Brain microvascular endothelial cell (primary cell): ENCODE measurements around the gene NUDC.

Source experiments
- DNase-seq: peaks from one replicate; pipeline ENCODE4 v3.0.0-alpha.2; 2020
- H3K27ac ChIP-seq: fragments of 250-450 bp; sonication (Bioruptor Pico); 2 replicates; pipeline ENCODE4 v1.5.1; 2020; ENCODE audit warnings: mild to moderate bottlenecking, moderate library complexity
- H3K27me3 ChIP-seq: fragments of 250-450 bp; sonication (Bioruptor Pico); replicated peaks from 2 replicates; pipeline ENCODE4 v1.5.1; 2020; ENCODE audit warnings: mild to moderate bottlenecking
- H3K36me3 ChIP-seq: fragments of 250-450 bp; sonication (Bioruptor Pico); replicated peaks from 2 replicates; pipeline ENCODE4 v1.5.1; 2020; ENCODE audit warnings: mild to moderate bottlenecking
- H3K4me3 ChIP-seq: 2 replicates; pipeline ENCODE4 v1.5.1; 2011; ENCODE audit warnings: low read depth, mild to moderate bottlenecking, control low read depth, low read length, moderate library complexity
- in situ Hi-C: cut with HindIII; loops from 2 replicates; pipeline ENCODE4 v1.10.0; 2017; ENCODE audit warnings: low sequenced_read_pairs, low pct_ligation_motif_present
- TF ChIP-seq, protein P1 (sequence below): IDR thresholded peaks from 2 replicates; pipeline ENCODE4 v1.5.1; 2011; ENCODE audit warnings: low read depth, mild to moderate bottlenecking, moderate library complexity, low read length, control low read depth, inconsistent platforms; ENCODE audit errors: missing control alignments

Gene NUDC

DNA sequence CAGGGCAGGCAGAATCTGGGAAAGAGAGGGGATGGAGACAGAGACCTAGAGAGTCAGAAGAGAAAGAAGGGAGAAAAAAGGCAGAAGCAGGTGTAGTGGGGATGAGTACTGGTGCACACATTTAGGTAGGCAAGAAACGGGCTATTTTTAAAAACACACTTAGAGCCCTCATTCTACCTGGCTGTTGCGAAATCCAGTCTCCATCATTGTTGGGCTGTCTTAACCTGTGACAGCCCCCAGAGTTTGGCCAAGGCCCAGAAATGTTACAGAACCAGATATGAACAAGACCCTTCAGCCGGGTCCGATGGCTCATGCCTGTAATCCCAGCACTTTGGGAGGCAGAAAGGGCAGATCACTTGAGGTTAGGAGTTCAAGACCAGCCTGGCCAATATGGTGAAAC, 51.3 kb downstream of the NUDC start:
- Histone ChIP-seq H3K27me3 (no peaks in the 10 kb centered on the region), H3K27ac (no peak overlapping the region), H3K36me3 (no peaks in the 10 kb centered on the region), H3K4me3 (no peak overlapping the region)
- no peak for DNase-seq
- in situ Hi-C loops, result loop anchor here (25.0 kb wide), 1 partner anchor 89 kb away; no protein-coding TSS in a partner anchor
- TF ChIP-seq, protein P1, sequence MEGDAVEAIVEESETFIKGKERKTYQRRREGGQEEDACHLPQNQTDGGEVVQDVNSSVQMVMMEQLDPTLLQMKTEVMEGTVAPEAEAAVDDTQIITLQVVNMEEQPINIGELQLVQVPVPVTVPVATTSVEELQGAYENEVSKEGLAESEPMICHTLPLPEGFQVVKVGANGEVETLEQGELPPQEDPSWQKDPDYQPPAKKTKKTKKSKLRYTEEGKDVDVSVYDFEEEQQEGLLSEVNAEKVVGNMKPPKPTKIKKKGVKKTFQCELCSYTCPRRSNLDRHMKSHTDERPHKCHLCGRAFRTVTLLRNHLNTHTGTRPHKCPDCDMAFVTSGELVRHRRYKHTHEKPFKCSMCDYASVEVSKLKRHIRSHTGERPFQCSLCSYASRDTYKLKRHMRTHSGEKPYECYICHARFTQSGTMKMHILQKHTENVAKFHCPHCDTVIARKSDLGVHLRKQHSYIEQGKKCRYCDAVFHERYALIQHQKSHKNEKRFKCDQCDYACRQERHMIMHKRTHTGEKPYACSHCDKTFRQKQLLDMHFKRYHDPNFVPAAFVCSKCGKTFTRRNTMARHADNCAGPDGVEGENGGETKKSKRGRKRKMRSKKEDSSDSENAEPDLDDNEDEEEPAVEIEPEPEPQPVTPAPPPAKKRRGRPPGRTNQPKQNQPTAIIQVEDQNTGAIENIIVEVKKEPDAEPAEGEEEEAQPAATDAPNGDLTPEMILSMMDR, result no peak

DNA sequence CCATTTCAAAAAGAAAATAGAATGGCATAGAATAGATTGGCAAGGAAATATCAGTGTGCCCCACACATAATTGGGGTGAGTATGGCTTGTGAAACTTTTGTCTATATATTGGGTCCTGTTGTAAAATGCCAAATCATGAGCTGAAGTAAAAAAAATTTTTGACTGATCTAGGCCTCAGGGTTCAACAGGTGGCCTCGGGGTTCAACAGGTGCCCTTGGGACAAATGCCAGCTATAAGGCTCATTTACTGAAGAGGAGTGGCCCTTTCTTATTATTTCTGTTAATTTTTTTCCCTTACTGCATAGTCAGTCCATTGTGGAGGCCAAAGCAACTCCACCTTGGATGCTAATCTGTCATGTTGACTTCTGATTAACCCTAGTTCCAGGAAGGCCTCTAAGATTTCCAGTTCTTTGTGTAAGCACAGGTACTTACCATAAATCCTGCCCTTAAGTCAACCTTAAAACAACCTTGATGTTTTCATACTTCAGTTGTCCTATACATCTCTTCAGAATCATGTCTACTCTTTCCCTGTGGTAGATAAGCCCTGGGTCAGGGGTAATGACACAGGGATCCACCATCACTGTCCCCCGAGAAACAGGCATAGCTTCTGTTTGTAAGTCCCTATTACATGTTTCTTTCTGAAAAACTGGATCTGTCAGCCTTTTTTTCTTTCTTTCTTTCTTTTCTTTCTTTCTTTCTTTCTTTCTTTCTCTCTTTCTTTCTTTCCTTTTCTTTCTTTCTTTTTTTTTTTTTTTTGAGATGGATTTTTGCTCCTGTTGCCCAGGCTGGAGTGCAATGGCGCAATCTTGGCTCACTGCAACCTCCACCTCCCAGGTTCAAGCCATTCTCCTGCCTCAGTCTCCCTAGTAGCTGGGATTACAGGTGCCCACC, 55.3 kb downstream of the NUDC start:
- no peak overlapping the region for H3K4me3 ChIP-seq
- no peak overlapping the region for H3K27ac ChIP-seq
- in situ Hi-C loops, result no loop called here
- H3K27me3 ChIP-seq, result no peaks in the 10 kb centered on the region
- DNase-seq, result no peak
- no peaks in the 10 kb centered on the region for H3K36me3 ChIP-seq
- TF ChIP-seq, protein P1, result no peak

DNA sequence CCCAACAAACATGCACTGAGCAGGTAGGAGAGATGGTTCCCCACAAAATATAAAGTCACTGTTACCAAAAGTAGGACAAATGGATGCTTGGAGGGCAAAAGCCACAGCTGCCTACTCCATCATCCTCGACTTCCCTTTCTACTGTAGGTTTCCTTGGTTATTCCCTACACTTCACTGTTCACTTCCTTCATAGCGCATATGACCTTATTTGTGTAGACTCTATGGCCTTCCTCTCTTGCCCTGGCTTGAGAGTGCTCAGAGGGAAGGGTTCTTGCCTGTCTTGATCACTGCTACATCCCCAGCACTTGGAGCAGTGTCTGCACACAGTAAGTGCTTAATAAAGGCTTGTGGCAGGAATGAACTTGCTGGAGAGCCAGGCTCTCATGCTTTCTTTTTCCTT, 57.4 kb downstream of the NUDC start:
- no peak for DNase-seq
- Histone ChIP-seq H3K4me3 (no peak overlapping the region), H3K27me3 (no peaks in the 10 kb centered on the region), H3K27ac (no peak overlapping the region), H3K36me3 (no peaks in the 10 kb centered on the region)
- TF ChIP-seq, protein P1, result no peak
- in situ Hi-C loops, result no loop called here

DNA sequence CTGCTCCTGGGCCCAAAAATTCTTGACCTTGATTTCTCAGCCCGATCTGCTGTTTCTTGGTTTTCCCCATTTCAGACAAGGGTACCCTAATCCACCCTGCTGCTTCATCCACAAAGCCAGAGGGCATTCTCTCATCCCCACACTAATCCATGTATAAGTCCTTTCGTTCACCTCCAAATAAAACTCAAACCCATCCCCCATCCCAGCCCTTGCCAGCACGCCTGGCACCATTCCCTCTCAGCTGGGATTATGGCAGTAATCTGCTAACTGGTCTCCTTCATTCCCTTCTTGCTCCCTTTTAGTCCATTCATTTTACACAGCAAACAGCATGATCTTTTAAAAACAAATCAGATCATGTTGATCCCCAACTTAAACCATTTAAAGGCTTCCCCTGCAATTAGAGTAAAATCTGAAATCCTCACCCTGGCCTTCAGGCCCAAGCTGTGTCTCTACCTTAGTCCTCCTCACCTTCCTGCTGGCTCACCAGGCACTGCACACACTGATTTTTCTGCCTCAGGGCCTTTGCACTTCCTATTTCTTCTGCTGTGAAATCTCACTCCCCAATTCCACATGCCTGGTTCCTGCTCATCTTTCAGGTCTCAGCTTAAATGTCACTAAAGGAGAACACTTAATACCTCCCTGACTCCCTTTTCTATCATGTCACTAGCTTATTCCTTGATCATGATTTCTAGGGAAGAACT, 59.8 kb downstream of the NUDC start:
- TF ChIP-seq, protein P1, result no peak
- Histone ChIP-seq H3K4me3 (no peak overlapping the region), H3K27me3 (no peaks in the 10 kb centered on the region), H3K27ac (no peak overlapping the region), H3K36me3 (no peaks in the 10 kb centered on the region)
- DNase-seq, result no peak
- in situ Hi-C loops, result no loop called here

DNA sequence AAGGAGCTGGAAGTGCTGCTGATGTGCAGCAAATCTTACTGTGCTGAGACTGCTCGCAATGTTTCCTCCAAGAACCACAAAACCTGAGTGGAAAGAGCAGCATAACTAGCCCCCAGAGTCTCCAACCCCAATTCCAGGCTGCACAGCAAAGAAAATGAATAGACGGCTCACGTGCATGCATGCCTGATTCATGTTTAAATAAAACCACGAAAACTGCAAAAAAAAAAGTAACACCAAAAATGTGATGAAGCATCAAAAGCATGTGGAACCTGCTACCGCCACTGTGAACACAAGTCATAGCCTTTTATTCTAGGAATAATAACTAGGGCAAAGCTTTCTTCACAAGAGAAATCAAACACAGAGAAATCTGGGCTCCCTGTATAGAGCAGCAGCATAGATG, 62.3 kb downstream of the NUDC start:
- TF ChIP-seq, protein P1, result no peak
- no peaks in the 10 kb centered on the region for H3K27me3 ChIP-seq
- DNase-seq, result no peak
- in situ Hi-C loops, result no loop called here
- no peaks in the 10 kb centered on the region for H3K36me3 ChIP-seq
- H3K4me3 ChIP-seq, result no peak overlapping the region
- no peak overlapping the region for H3K27ac ChIP-seq
